Left colon (tissue), 2 donors: ENCODE data around the gene ZNF236. TPM values are rescaled to one million over a fixed set of nuclear protein-coding genes. Genes with fewer than 3 reads are reported as not detected.
A peak's percentile ranks its signal among the peaks of the same experiment; 100 is the strongest.
"Not testable (repeated sequence)": the region's sequence is repeated elsewhere in the genome, so short reads cannot be mapped to it uniquely, and the experiment has no call there.

ENCODE experiments used
- ATAC-seq: fragments of 200-7000 bp; cut with Tn5 transposase; one replicate; pipeline ENCODE4 v1.9.1; 2020; ENCODE audit warnings: mild to moderate bottlenecking, moderate library complexity
- DNase-seq, 2 donors: peaks; one replicate each; pipeline ENCODE4 v3.0.0-alpha.2; 2020
- intact Hi-C, 2 donors: fragments of 100-400 bp; cut with DNase I in 1 of 2; cut with micrococcal nuclease in 1 of 2; formaldehyde crosslinking; loops; one replicate each; pipeline versions ENCODE4 v1.11.2 to v1.14.0; 2022; cut with DNase I, micrococcal nuclease
- total RNA-seq, 2 donors: library from RNA; stranded (reverse); fragmentation: NEBNext Ultra II Directional; extraction: Animal tissue kit (Norgen Biotek cat#: 25700); gene quantifications; one replicate each; pipeline ENCODE4 v1.2.1, GENCODE V29; 2021
- donor health status: DM: no; HTN: no; CAD: no.
- donor health status: DM: yes; HTN: yes; CAD: no.

Gene ZNF236
- total RNA-seq, 2 donors from 2014 or later, result 11.4 to 13.0 TPM

GRCh38 chr18:76956648-76957047 lies 134.3 kb downstream of the ZNF236 start:
- intact Hi-C loops, result no loop called here
- no peak for ATAC-seq
- DNase-seq, result no peak

GRCh38 chr18:76957384-76958355 lies 135.3 kb downstream of the ZNF236 start:
- intact Hi-C loops, result no loop called here
- ATAC-seq (no peak), DNase-seq (no peak)

GRCh38 chr18:76958692-76959341 lies 136.5 kb downstream of the ZNF236 start:
- intact Hi-C loops, result no loop called here
- DNase-seq (no peak), ATAC-seq (peak; percentile 70)

GRCh38 chr18:76959605-76960004 lies 137.2 kb downstream of the ZNF236 start:
- intact Hi-C loops, result no loop called here
- no peak for ATAC-seq
- no peak for DNase-seq

GRCh38 chr18:76960528-76961035 lies 138.2 kb downstream of the ZNF236 start:
- intact Hi-C loops, result no loop called here
- ATAC-seq, result no peak
- DNase-seq, result no peak

GRCh38 chr18:76962851-76963250 lies 140.5 kb downstream of the ZNF236 start:
- DNase-seq (no peak), ATAC-seq (no peak)
- intact Hi-C loops, result no loop called here

GRCh38 chr18:76963936-76964335 lies 141.6 kb downstream of the ZNF236 start:
- DNase-seq (no peak), ATAC-seq (no peak)
- intact Hi-C loops, result no loop called here

GRCh38 chr18:76965555-76966151 lies 143.3 kb downstream of the ZNF236 start:
- ATAC-seq (peak; percentile 82), DNase-seq (peak; percentile 68 to 86)
- intact Hi-C loops, result not testable (repeated sequence)

GRCh38 chr18:76967299-76967698 lies 144.9 kb downstream of the ZNF236 start:
- not testable (repeated sequence) for ATAC-seq

GRCh38 chr18:76967721-76968472 lies 145.5 kb downstream of the ZNF236 start:
- no peak for ATAC-seq

More at GRCh38 chr18:76967299-76967698, 144.9 kb downstream of the ZNF236 start:
- DNase-seq, intact Hi-C loops: not testable (repeated sequence)

GRCh38 chr18:76970770-76971559 lies 148.6 kb downstream of the ZNF236 start:
- ATAC-seq (no peak), DNase-seq (no peak)
- intact Hi-C loops, result no loop called here

More at GRCh38 chr18:76967721-76968472, 145.5 kb downstream of the ZNF236 start:
- DNase-seq, result no peak
- intact Hi-C loops, result no loop called here

GRCh38 chr18:76972241-76972640 lies 149.9 kb downstream of the ZNF236 start:
- intact Hi-C loops, result no loop called here
- no peak for ATAC-seq
- DNase-seq, result no peak

- DNase-seq (no peak), ATAC-seq (no peak)
- intact Hi-C loops, result no loop called here
These were observed 150.6 kb downstream of the ZNF236 start for GRCh38 chr18:76972846-76973519.

- intact Hi-C loops, result no loop called here
- DNase-seq (no peak), ATAC-seq (no peak)
These were observed 151.3 kb downstream of the ZNF236 start for GRCh38 chr18:76973520-76974266.

GRCh38 chr18:76974386-76974785 lies 152.0 kb downstream of the ZNF236 start:
- ATAC-seq (no peak), DNase-seq (no peak)
- intact Hi-C loops, result no loop called here

- ATAC-seq, result no peak
- DNase-seq, result no peak
- intact Hi-C loops, result no loop called here
These were observed 153.3 kb downstream of the ZNF236 start for GRCh38 chr18:76975577-76976110.
